HCT116 (cell line): Measurements from ENCODE around the gene TUT4. TPM values are rescaled to one million over a fixed set of nuclear protein-coding genes. Genes with fewer than 3 reads are reported as not detected.

ENCODE experiments used
- ATAC-seq: fragments of 200-7000 bp; cut with Tn5 transposase; 2 replicates; pipeline ENCODE4 v1.9.1; 2020; ENCODE audit warnings: mild to moderate bottlenecking, moderate library complexity
- BruUV-seq: library from RNA; stranded (reverse); fragments of 400-500 nt; replicated peaks from 2 replicates; lab custom pipeline; 2021; lab: Mats Ljungman, UMichigan
- CTCF ChIA-PET: fragments of 300-600 bp; sonication (Branson Sonifier 250); formaldehyde crosslinking; loops from one replicate; lab custom pipeline; 2021; ENCODE audit warnings: antibody characterized with exemption; lab: Charles Lee
- POLR2A ChIA-PET: fragments of 300-600, 350-600 bp; sonication (Branson Sonifier 250); formaldehyde crosslinking; loops from one replicate; lab custom pipeline; 2021; ENCODE audit warnings: antibody characterized with exemption; lab: Charles Lee
- RAD21 ChIA-PET, 2 experiments: fragments of 300-600 bp; sonication (Branson Sonifier 250); formaldehyde crosslinking; loops; one replicate each; lab custom pipeline; 2023; ENCODE audit warnings: low total read pairs in 2 of 2; ENCODE audit not compliant: uncharacterized antibody in 2 of 2, unreplicated experiment in 2 of 2, low non-redundant PET in 1 of 2; lab: Charles Lee
- DNase-seq: peaks from one replicate; pipeline ENCODE4 v3.0.0-alpha.2; 2010; ENCODE audit warnings: low read depth, low spot score
- H2AFZ ChIP-seq: fragments of 200-600 bp; shearing (Covaris generic), sonication (generic); 2 replicates; pipeline ENCODE4 v1.6.1; 2017; ENCODE audit warnings: low read depth, mixed run types, mixed read lengths, antibody characterized with exemption, low read length; ENCODE audit not compliant: poor library complexity, severe bottlenecking
- H3K27ac ChIP-seq: 2 replicates; pipeline ENCODE4 v1.5.1; 2012; ENCODE audit warnings: low read depth, low read length
- H3K27me3 ChIP-seq: fragments of 200-600 bp; sonication (generic); 2 replicates; pipeline ENCODE4 v1.6.1; 2016; ENCODE audit warnings: mixed run types, low read length, mixed read lengths; ENCODE audit not compliant: insufficient read depth
- H3K36me3 ChIP-seq, 2 experiments: fragments of 200-500 bp in 1 of 2; fragments of 200-600 bp in 1 of 2; sonication (Bioruptor generic) in 1 of 2; sonication (generic) in 1 of 2; 2 replicates each; pipeline versions ENCODE4 v1.5.1 to v1.6.1; 2014 to 2016; ENCODE audit warnings: low read length in 2 of 2, inconsistent platforms in 1 of 2, mixed read lengths in 1 of 2, mixed run types in 1 of 2; ENCODE audit not compliant: insufficient read depth in 2 of 2, control insufficient read depth in 1 of 2
- H3K4me1 ChIP-seq, 2 experiments: fragments of 200-600 bp in 1 of 2; sonication (generic) in 1 of 2; 2 replicates each; pipeline versions ENCODE4 v1.5.1 to v1.6.1; 2012 to 2017; ENCODE audit warnings: low read length in 2 of 2, inconsistent platforms in 1 of 2, mild to moderate bottlenecking in 1 of 2, mixed read lengths in 1 of 2, mixed run types in 1 of 2, moderate library complexity in 1 of 2; ENCODE audit not compliant: insufficient read depth in 2 of 2, control insufficient read depth in 1 of 2
- H3K4me2 ChIP-seq: fragments of 200-600 bp; sonication (generic); 2 replicates; pipeline ENCODE4 v1.6.1; 2017; ENCODE audit warnings: mixed run types, low read length, mixed read lengths
- H3K4me3 ChIP-seq, 2 experiments: fragments of 200-600 bp in 1 of 2; sonication (generic) in 1 of 2; replicated peaks in 1 of 2; 2 replicates each; pipeline ENCODE4 v1.5.1; 2011 to 2016; ENCODE audit warnings: low read length in 2 of 2, control low read depth in 1 of 2, low read depth in 1 of 2, mild to moderate bottlenecking in 1 of 2, mixed read lengths in 1 of 2, mixed run types in 1 of 2
- H3K79me2 ChIP-seq: fragments of 200-600 bp; sonication (generic); 2 replicates; pipeline ENCODE4 v1.6.1; 2017; ENCODE audit warnings: mild to moderate bottlenecking, mixed run types, low read length, moderate library complexity, mixed read lengths; ENCODE audit not compliant: insufficient read depth
- H3K9ac ChIP-seq: fragments of 200-600 bp; sonication (generic); 2 replicates; pipeline ENCODE4 v1.6.1; 2016; ENCODE audit warnings: low read length, mixed read lengths
- H3K9me2 ChIP-seq: fragments of 200-600 bp; sonication (generic), shearing (Covaris generic); 2 replicates; pipeline ENCODE4 v1.6.1; 2017; ENCODE audit warnings: mixed run types, mild to moderate bottlenecking, moderate library complexity; ENCODE audit not compliant: insufficient read depth
- H3K9me3 ChIP-seq, 2 experiments: fragments of 200-500 bp in 1 of 2; fragments of 200-600 bp in 1 of 2; sonication (Bioruptor generic) in 1 of 2; sonication (generic) in 1 of 2; 2 replicates each; pipeline ENCODE4 v1.6.1; 2014 to 2017; ENCODE audit warnings: low read length in 2 of 2, mixed read lengths in 2 of 2, inconsistent platforms in 1 of 2, low read depth in 1 of 2, mild to moderate bottlenecking in 1 of 2, mixed run types in 1 of 2, moderate library complexity in 1 of 2; ENCODE audit not compliant: control insufficient read depth in 1 of 2, insufficient read depth in 1 of 2
- H4K20me1 ChIP-seq: fragments of 200-600 bp; sonication (generic), shearing (Covaris generic); 2 replicates; pipeline ENCODE4 v1.6.1; 2017; ENCODE audit warnings: mixed run types, mild to moderate bottlenecking, moderate library complexity; ENCODE audit not compliant: insufficient read depth
- CBX3 ChIP-seq: IDR thresholded peaks from 2 replicates; pipeline ENCODE4 v1.6.1; 2012; ENCODE audit warnings: low read depth
- CEBPB ChIP-seq: IDR thresholded peaks from 2 replicates; pipeline ENCODE4 v1.6.1; 2012; ENCODE audit warnings: low read depth
- ELF1 ChIP-seq: IDR thresholded peaks from 2 replicates; pipeline ENCODE4 v1.6.1; 2012; ENCODE audit warnings: low read depth, borderline replicate concordance
- EZH2 ChIP-seq: fragments of 200-600 bp; sonication (generic); IDR thresholded peaks from 2 replicates; pipeline ENCODE4 v1.6.1; 2017; ENCODE audit warnings: antibody characterized with exemption, mixed run types
- EZH2phosphoT487 ChIP-seq: fragments of 200-600 bp; IDR thresholded peaks from 2 replicates; pipeline ENCODE4 v1.6.1; 2018; ENCODE audit warnings: antibody characterized with exemption, borderline replicate concordance
- FOSL1 ChIP-seq: IDR thresholded peaks from 2 replicates; pipeline ENCODE4 v1.6.1; 2012; ENCODE audit warnings: low read depth
- POLR2A ChIP-seq: IDR thresholded peaks from 2 replicates; pipeline ENCODE4 v1.7.0; 2011; ENCODE audit warnings: borderline replicate concordance; ENCODE audit not compliant: insufficient read depth, insufficient read length; ENCODE audit errors: extremely low read depth
- POLR2AphosphoS5 ChIP-seq: IDR thresholded peaks from 2 replicates; pipeline ENCODE4 v1.6.1; 2011; ENCODE audit warnings: mild to moderate bottlenecking, low read depth, low read length, moderate library complexity
- RAD21 ChIP-seq: IDR thresholded peaks from 2 replicates; pipeline ENCODE4 v1.6.1; 2012; ENCODE audit warnings: low read depth, mild to moderate bottlenecking
- SIN3A ChIP-seq: IDR thresholded peaks from 2 replicates; pipeline ENCODE4 v1.6.1; 2012; ENCODE audit warnings: low read depth
- SP1 ChIP-seq: IDR thresholded peaks from 2 replicates; pipeline ENCODE4 v1.6.1; 2012; ENCODE audit warnings: low read depth
- SRF ChIP-seq: IDR thresholded peaks from 2 replicates; pipeline ENCODE4 v1.6.1; 2012; ENCODE audit warnings: low read depth
- YY1 ChIP-seq: IDR thresholded peaks from 2 replicates; pipeline ENCODE4 v1.6.1; 2011; ENCODE audit warnings: low read length, low read depth, moderate library complexity, mild to moderate bottlenecking; ENCODE audit not compliant: insufficient replicate concordance; ENCODE audit errors: extremely low read depth
- ZFX ChIP-seq: fragments of 450-650 bp; IDR thresholded peaks from 2 replicates; pipeline ENCODE4 v1.6.1; 2017
- ZNF274 ChIP-seq: fragments of 200-500 bp; sonication (Bioruptor generic); IDR thresholded peaks from 2 replicates; pipeline ENCODE4 v1.6.1; 2014; ENCODE audit warnings: mild to moderate bottlenecking, low read depth, low read length, inconsistent platforms
- intact Hi-C: fragments of 100-400 bp; cut with micrococcal nuclease; formaldehyde crosslinking; loops from 2 replicates; pipeline ENCODE4 v1.10.0; 2022
- total RNA-seq: library from RNA; stranded (reverse); gene quantifications from one replicate; pipeline ENCODE4 v1.2.1, GENCODE V29; 2021; ENCODE audit not compliant: unreplicated experiment
- TF ChIP-seq, protein P1 (sequence below): IDR thresholded peaks from 2 replicates; pipeline ENCODE4 v1.6.1; 2012
- TF ChIP-seq, protein P2 (sequence below): IDR thresholded peaks from 2 replicates; pipeline ENCODE4 v1.6.1; 2012; ENCODE audit warnings: low read depth
- TF ChIP-seq, protein P3 (sequence below): IDR thresholded peaks from 2 replicates; pipeline ENCODE4 v1.6.1; 2011; ENCODE audit warnings: mild to moderate bottlenecking, low read length, moderate library complexity; ENCODE audit not compliant: insufficient replicate concordance; ENCODE audit errors: extremely low read depth
- TF ChIP-seq, protein P4 (sequence below), 3 experiments: fragments of 200-600 bp in 1 of 3; sonication (generic) in 1 of 3; IDR thresholded peaks in 2 of 3; conservative IDR thresholded peaks in 1 of 3; 2 replicates each; pipeline ENCODE4 v1.5.1; 2012 to 2017; ENCODE audit warnings: low read depth in 2 of 3, low read length in 2 of 3, antibody characterized with exemption in 1 of 3, borderline replicate concordance in 1 of 3, control low read depth in 1 of 3, mild to moderate bottlenecking in 1 of 3, mixed read lengths in 1 of 3, mixed run types in 1 of 3, moderate library complexity in 1 of 3; ENCODE audit not compliant: insufficient read depth in 1 of 3
- TF ChIP-seq, protein P5 (sequence below): IDR thresholded peaks from 2 replicates; pipeline ENCODE4 v1.6.1; 2012

The TUT4 gene
- total RNA-seq, 1 experiment from 2014 or later = 50.0 TPM

DNA sequence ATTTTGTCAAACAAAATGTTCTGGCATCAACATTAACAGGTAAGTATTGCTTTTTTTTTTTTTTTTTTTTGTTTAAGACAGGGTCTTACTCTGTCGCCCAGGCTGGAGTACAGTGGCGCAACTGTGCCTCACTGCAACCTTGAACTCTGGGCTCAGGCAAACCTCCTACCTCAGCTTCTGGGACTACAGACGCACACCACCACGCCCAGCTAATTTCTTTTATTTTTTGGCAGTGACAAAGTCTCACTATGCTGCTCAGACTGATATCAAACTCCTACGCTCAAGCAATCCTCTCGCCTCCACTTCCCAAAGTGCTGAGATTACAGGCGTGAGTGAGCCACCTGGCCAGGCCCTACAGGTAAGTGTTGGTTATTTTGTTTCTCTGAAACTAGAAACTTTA, 2.4 kb downstream of the TUT4 start:
- Histone ChIP-seq H4K20me1 (peaks cover 3% of the 10 kb centered on the region; the same call in 1 of the 2 replicates), H3K27me3 (no peaks in the 10 kb centered on the region), H3K9me2 (no peaks in the 10 kb centered on the region), H3K4me1 (peaks cover 8 to 18% of the 10 kb centered on the region in 2 experiments; a peak in 2 of 4 replicates), H3K4me2 (no peak overlapping the region; the same call in 1 of the 2 replicates), H3K9ac (no peak overlapping the region), H3K4me3 (no peak overlapping the region), H2AFZ (no peak overlapping the region), H3K36me3 (no peaks in the 10 kb centered on the region), H3K79me2 (peaks cover 74% of the 10 kb centered on the region), H3K27ac (no peak overlapping the region), H3K9me3 (no peaks in the 10 kb centered on the region)
- DNase-seq (no peak), ATAC-seq (no peak)
- ChIA-PET CTCF (no interaction called here), RAD21 (no interaction called here), POLR2A (no interaction called here)
- intact Hi-C loops = no loop called here
- no TSS peak for BruUV-seq
- TF ChIP-seq POLR2AphosphoS5 = no peak
- TF ChIP-seq ZFX = no peak
- TF ChIP-seq SIN3A = no peak
- TF ChIP-seq FOSL1 = no peak
- TF ChIP-seq, protein P1, sequence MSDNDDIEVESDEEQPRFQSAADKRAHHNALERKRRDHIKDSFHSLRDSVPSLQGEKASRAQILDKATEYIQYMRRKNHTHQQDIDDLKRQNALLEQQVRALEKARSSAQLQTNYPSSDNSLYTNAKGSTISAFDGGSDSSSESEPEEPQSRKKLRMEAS = no peak
- no peak for TF ChIP-seq YY1
- TF ChIP-seq, protein P2, sequence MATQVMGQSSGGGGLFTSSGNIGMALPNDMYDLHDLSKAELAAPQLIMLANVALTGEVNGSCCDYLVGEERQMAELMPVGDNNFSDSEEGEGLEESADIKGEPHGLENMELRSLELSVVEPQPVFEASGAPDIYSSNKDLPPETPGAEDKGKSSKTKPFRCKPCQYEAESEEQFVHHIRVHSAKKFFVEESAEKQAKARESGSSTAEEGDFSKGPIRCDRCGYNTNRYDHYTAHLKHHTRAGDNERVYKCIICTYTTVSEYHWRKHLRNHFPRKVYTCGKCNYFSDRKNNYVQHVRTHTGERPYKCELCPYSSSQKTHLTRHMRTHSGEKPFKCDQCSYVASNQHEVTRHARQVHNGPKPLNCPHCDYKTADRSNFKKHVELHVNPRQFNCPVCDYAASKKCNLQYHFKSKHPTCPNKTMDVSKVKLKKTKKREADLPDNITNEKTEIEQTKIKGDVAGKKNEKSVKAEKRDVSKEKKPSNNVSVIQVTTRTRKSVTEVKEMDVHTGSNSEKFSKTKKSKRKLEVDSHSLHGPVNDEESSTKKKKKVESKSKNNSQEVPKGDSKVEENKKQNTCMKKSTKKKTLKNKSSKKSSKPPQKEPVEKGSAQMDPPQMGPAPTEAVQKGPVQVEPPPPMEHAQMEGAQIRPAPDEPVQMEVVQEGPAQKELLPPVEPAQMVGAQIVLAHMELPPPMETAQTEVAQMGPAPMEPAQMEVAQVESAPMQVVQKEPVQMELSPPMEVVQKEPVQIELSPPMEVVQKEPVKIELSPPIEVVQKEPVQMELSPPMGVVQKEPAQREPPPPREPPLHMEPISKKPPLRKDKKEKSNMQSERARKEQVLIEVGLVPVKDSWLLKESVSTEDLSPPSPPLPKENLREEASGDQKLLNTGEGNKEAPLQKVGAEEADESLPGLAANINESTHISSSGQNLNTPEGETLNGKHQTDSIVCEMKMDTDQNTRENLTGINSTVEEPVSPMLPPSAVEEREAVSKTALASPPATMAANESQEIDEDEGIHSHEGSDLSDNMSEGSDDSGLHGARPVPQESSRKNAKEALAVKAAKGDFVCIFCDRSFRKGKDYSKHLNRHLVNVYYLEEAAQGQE = no peak
- TF ChIP-seq SRF = no peak
- no peak for TF ChIP-seq ZNF274
- no peak for TF ChIP-seq CEBPB
- no peak for TF ChIP-seq POLR2A
- no peak for TF ChIP-seq CBX3
- TF ChIP-seq, protein P3, sequence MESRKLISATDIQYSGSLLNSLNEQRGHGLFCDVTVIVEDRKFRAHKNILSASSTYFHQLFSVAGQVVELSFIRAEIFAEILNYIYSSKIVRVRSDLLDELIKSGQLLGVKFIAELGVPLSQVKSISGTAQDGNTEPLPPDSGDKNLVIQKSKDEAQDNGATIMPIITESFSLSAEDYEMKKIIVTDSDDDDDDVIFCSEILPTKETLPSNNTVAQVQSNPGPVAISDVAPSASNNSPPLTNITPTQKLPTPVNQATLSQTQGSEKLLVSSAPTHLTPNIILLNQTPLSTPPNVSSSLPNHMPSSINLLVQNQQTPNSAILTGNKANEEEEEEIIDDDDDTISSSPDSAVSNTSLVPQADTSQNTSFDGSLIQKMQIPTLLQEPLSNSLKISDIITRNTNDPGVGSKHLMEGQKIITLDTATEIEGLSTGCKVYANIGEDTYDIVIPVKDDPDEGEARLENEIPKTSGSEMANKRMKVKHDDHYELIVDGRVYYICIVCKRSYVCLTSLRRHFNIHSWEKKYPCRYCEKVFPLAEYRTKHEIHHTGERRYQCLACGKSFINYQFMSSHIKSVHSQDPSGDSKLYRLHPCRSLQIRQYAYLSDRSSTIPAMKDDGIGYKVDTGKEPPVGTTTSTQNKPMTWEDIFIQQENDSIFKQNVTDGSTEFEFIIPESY = no peak
- TF ChIP-seq RAD21 = no peak
- TF ChIP-seq, protein P4, sequence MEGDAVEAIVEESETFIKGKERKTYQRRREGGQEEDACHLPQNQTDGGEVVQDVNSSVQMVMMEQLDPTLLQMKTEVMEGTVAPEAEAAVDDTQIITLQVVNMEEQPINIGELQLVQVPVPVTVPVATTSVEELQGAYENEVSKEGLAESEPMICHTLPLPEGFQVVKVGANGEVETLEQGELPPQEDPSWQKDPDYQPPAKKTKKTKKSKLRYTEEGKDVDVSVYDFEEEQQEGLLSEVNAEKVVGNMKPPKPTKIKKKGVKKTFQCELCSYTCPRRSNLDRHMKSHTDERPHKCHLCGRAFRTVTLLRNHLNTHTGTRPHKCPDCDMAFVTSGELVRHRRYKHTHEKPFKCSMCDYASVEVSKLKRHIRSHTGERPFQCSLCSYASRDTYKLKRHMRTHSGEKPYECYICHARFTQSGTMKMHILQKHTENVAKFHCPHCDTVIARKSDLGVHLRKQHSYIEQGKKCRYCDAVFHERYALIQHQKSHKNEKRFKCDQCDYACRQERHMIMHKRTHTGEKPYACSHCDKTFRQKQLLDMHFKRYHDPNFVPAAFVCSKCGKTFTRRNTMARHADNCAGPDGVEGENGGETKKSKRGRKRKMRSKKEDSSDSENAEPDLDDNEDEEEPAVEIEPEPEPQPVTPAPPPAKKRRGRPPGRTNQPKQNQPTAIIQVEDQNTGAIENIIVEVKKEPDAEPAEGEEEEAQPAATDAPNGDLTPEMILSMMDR (IDR thresholded peaks at IDR 0.05 in 2 of 3, conservative IDR thresholded peaks at IDR 0.05 in 1 of 3; ENCODE audit: borderline replicate concordance in 1 of 3, insufficient read depth in 1 of 3, low read depth in 2 of 3, low read length in 2 of 3) = no peak
- TF ChIP-seq EZH2 = no peak
- TF ChIP-seq SP1 = no peak
- TF ChIP-seq, protein P5, sequence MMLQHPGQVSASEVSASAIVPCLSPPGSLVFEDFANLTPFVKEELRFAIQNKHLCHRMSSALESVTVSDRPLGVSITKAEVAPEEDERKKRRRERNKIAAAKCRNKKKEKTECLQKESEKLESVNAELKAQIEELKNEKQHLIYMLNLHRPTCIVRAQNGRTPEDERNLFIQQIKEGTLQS = no peak
- TF ChIP-seq EZH2phosphoT487 = no peak
- TF ChIP-seq ELF1 = no peak
